ENCODE data around the gene C1QTNF6.

The C1QTNF6 gene

GRCh38 chr22:37137131-37137530 lies 50.9 kb downstream of the C1QTNF6 start:
- TF ChIP-seq GATA3 (IDR thresholded peaks at IDR 0.05; ENCODE audit: low read depth, low read length) (no peak), GATA2 (IDR thresholded peaks at IDR 0.05; ENCODE audit: low read depth, low read length) (no peak)

GRCh38 chr22:37135023-37135422 lies 53.0 kb downstream of the C1QTNF6 start:
- TF ChIP-seq GATA3 (IDR thresholded peaks at IDR 0.05; ENCODE audit: low read depth, low read length), result no peak

GRCh38 chr22:37133304-37134018 lies 54.6 kb downstream of the C1QTNF6 start:
- TF ChIP-seq GATA2 (IDR thresholded peaks at IDR 0.05; ENCODE audit: low read depth, low read length), result no peak
- TF ChIP-seq GATA3 (IDR thresholded peaks at IDR 0.05; ENCODE audit: low read depth, low read length), result no peak

GRCh38 chr22:37132773-37133172 lies 55.3 kb downstream of the C1QTNF6 start:
- TF ChIP-seq GATA2 (IDR thresholded peaks at IDR 0.05; ENCODE audit: low read depth, low read length), result no peak
- TF ChIP-seq GATA3 (IDR thresholded peaks at IDR 0.05; ENCODE audit: low read depth, low read length), result no peak
